Panc1 (cell line): ENCODE results near the gene CDK5.

ENCODE experiments used
- POLR2AphosphoS5 ChIP-seq: IDR thresholded peaks from 2 replicates; pipeline ENCODE4 v1.6.1; 2012; ENCODE audit warnings: mild to moderate bottlenecking, low read depth, low read length, moderate library complexity
- TF ChIP-seq, protein P1 (sequence below): fragments of 450-650 bp; IDR thresholded peaks from 2 replicates; pipeline ENCODE4 v1.5.1; 2017; ENCODE audit warnings: mild to moderate bottlenecking

DNA sequence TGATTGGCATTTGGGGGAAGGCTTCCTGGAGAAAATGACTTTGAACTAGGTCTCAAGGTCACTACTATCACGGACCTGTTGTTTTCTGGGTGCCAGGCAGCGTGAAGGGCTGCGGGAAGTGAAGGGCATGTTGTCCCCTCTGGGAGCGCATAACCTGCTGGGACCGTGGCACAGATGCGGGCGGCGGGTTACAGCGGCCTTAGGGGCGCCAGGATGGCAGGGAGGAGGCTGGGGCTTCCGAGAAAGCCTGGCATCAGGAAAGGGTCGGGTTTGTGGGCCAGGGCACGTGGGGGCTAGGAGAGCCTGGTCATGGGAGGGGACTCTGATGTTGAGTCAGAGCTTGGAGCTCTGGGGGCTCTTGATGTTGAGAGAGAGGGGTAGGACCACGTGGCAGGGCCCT is 7.8 kb upstream of the CDK5 start:
- TF ChIP-seq POLR2AphosphoS5, result no peak
- TF ChIP-seq, protein P1, sequence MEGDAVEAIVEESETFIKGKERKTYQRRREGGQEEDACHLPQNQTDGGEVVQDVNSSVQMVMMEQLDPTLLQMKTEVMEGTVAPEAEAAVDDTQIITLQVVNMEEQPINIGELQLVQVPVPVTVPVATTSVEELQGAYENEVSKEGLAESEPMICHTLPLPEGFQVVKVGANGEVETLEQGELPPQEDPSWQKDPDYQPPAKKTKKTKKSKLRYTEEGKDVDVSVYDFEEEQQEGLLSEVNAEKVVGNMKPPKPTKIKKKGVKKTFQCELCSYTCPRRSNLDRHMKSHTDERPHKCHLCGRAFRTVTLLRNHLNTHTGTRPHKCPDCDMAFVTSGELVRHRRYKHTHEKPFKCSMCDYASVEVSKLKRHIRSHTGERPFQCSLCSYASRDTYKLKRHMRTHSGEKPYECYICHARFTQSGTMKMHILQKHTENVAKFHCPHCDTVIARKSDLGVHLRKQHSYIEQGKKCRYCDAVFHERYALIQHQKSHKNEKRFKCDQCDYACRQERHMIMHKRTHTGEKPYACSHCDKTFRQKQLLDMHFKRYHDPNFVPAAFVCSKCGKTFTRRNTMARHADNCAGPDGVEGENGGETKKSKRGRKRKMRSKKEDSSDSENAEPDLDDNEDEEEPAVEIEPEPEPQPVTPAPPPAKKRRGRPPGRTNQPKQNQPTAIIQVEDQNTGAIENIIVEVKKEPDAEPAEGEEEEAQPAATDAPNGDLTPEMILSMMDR, result no peak
